ENCODE results near the gene ABLIM1. TPM values are rescaled to one million over a fixed set of nuclear protein-coding genes. Genes with fewer than 3 reads are reported as not detected.
A peak's percentile ranks its signal among the peaks of the same experiment; 100 is the strongest.

The ABLIM1 gene
- total RNA-seq, 2 donors from 2014 or later: 359 to 404 TPM

DNA sequence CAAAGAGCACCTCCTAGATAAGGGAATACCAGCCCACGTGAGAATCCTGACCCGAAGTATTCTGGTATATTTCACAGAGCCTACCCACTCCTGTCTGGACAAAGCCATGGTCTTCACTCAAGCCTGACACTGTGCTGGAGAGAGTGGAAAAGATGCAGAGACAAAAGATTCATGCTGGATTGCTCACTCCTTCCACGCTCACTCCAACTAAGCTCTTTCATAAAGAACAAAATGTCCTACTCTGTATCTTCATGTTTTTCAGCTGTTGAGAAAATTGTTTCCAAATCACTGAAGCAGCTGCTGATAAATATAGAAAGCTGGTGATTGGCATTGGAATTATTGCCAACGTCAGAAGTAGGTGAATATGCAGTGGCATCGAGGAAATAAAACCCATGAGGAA, 106.0 kb downstream of the ABLIM1 start:
- H3K4me1 ChIP-seq: peaks cover 0 to 62% of the 10 kb centered on the region in 2 donors
- H3K27ac ChIP-seq: peak overlapping the region; percentile 71 to 77
- no peak for DNase-seq (ENCODE audit: low spot score)
- no peak overlapping the region for H3K4me3 ChIP-seq
- peaks cover 4% of the 10 kb centered on the region for H3K36me3 ChIP-seq
- no peaks in the 10 kb centered on the region for H3K27me3 ChIP-seq
- TF ChIP-seq, protein P1, sequence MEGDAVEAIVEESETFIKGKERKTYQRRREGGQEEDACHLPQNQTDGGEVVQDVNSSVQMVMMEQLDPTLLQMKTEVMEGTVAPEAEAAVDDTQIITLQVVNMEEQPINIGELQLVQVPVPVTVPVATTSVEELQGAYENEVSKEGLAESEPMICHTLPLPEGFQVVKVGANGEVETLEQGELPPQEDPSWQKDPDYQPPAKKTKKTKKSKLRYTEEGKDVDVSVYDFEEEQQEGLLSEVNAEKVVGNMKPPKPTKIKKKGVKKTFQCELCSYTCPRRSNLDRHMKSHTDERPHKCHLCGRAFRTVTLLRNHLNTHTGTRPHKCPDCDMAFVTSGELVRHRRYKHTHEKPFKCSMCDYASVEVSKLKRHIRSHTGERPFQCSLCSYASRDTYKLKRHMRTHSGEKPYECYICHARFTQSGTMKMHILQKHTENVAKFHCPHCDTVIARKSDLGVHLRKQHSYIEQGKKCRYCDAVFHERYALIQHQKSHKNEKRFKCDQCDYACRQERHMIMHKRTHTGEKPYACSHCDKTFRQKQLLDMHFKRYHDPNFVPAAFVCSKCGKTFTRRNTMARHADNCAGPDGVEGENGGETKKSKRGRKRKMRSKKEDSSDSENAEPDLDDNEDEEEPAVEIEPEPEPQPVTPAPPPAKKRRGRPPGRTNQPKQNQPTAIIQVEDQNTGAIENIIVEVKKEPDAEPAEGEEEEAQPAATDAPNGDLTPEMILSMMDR (IDR thresholded peaks at IDR 0.05): no peak
- H3K9me3 ChIP-seq: no peaks in the 10 kb centered on the region

- H3K27me3 ChIP-seq: no peaks in the 10 kb centered on the region
- DNase-seq (ENCODE audit: low spot score): no peak
- peaks cover 9% of the 10 kb centered on the region for H3K36me3 ChIP-seq
- TF ChIP-seq, protein P1 (IDR thresholded peaks at IDR 0.05): no peak
- H3K4me3 ChIP-seq: no peak overlapping the region
- no peaks in the 10 kb centered on the region for H3K9me3 ChIP-seq
- peak overlapping the region; percentile 71 to 77 for H3K27ac ChIP-seq
- peaks cover 0 to 61% of the 10 kb centered on the region in 2 donors for H3K4me1 ChIP-seq
Observed at GRCh38 chr10:114551636-114551972, 106.5 kb downstream of the ABLIM1 start.

DNA sequence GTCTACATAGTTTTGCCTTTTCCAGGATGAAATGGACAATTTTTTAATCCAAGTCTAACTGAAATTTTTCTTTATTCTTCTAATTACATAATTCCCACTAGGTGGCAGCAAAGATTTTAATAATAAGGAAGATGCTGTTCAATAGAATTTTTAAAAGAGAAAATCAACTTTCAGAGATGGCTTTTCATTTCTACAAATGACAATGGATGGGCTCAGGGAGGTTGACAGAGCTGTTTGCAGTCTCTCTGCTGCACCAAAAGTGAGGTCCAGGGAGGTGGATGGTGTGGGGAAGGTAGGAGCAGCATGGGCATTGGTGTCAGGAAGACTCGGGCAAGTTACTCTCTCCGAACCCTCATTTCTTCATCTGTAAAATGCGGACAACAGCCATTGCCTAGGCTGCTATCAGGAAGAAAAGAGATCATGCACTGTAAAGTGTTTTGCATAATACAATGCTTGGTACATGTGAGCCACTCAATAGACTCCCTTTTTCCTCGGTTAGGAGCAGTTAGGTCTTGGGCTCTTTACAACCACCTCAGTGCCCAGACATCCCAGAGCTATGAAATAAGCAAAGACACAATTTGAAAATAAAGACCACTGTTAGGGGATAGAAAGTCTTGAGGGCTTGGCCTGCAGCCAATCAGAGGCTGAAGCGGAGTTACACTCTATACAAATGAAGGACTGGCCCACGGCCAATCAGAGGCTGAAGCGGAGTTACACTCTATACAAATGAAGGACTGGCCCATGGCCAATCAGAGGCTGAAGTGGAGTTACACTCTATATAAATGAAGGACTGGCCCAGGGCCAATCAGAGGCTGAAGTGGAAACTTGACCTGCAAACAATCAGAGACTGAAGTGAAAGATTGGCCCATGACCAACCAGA, 107.1 kb downstream of the ABLIM1 start:
- Histone ChIP-seq H3K36me3 (peaks cover 15% of the 10 kb centered on the region), H3K27ac (peak overlapping the region; percentile 71 to 77), H3K4me3 (peak overlapping the region in 1 of 2 donors; percentile 14), H3K9me3 (no peaks in the 10 kb centered on the region), H3K27me3 (no peaks in the 10 kb centered on the region), H3K4me1 (peaks cover 0 to 60% of the 10 kb centered on the region in 2 donors)
- DNase-seq (ENCODE audit: low spot score): peak; percentile 76
- TF ChIP-seq, protein P1 (IDR thresholded peaks at IDR 0.05): peak; percentile 15 to 72

DNA sequence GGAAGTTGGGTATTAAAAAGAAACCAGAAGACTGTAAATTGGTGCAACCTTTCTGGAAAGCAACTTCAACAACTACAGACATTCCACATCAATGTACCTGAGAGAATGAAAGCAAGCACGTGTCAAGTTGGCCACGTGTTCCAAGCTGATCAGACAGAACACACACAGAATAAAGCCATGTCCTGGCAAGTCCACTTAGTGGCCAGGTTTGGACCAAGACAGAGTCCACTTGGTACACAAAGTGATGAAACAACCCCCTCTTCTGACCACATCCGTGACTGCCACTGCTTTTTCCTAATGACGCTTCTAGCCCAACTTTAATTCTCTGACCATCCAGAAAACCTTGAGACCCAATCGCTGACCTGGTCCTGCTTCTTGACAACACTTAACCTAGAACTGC, 109.4 kb downstream of the ABLIM1 start:
- TF ChIP-seq, protein P1 (IDR thresholded peaks at IDR 0.05): peak; percentile 16 to 64
- no peak for DNase-seq (ENCODE audit: low spot score)
- H3K27ac ChIP-seq: peak overlapping the region; percentile 21 to 43

DNA sequence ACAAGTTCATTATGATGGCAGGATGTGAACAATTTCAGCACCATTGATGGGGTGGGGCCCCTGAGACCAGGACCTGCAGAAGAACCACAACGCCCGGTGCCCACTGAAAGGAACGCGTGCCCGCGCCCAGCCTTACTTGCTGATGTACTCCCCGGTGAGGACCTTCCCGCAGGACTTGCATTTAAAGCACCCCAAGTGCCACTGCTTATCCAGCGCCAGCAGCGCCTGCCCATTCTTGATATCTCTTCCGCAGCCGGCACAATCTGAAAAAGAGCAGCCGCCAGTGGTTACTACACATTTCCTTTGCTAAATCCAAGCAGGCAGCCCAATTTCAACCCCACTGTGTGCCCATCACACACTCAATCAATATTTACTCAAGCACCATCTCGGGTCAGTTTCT, 110.6 kb downstream of the ABLIM1 start:
- TF ChIP-seq, protein P1 (IDR thresholded peaks at IDR 0.05): no peak
- DNase-seq (ENCODE audit: low spot score): no peak
- H3K27me3 ChIP-seq: no peaks in the 10 kb centered on the region
- H3K9me3 ChIP-seq: no peaks in the 10 kb centered on the region
- H3K36me3 ChIP-seq: peaks cover 44% of the 10 kb centered on the region
- no peak overlapping the region for H3K4me3 ChIP-seq
- H3K4me1 ChIP-seq: peaks cover 0 to 58% of the 10 kb centered on the region in 2 donors
- peak overlapping the region; percentile 21 to 43 for H3K27ac ChIP-seq

More for the DNA sequence above, 109.4 kb downstream of the ABLIM1 start:
- H3K9me3 ChIP-seq: no peaks in the 10 kb centered on the region
- no peak overlapping the region for H3K4me3 ChIP-seq
- peaks cover 0 to 64% of the 10 kb centered on the region in 2 donors for H3K4me1 ChIP-seq
- H3K27me3 ChIP-seq: no peaks in the 10 kb centered on the region
- H3K36me3 ChIP-seq: peaks cover 38% of the 10 kb centered on the region
